ACC112 (cell line): ENCODE measurements around the gene MAP3K7CL.

ENCODE experiments used
- H2AFZ ChIP-seq: fragments of 200-600 bp; sonication (generic); one replicate; pipeline ENCODE4 v1.6.0; 2017; ENCODE audit warnings: antibody characterized with exemption, low read length; ENCODE audit not compliant: unreplicated experiment
- H3K27ac ChIP-seq: fragments of 200-600 bp; sonication (generic); 2 replicates; pipeline ENCODE4 v1.5.1; 2014; ENCODE audit warnings: low read depth, mild to moderate bottlenecking, antibody characterized with exemption, low read length, moderate library complexity
- H3K27me3 ChIP-seq: fragments of 200-600 bp; sonication (generic); 2 replicates; pipeline ENCODE4 v1.6.1; 2014; ENCODE audit warnings: mild to moderate bottlenecking, antibody characterized with exemption, low read length, moderate library complexity, mixed read lengths; ENCODE audit not compliant: insufficient read depth
- H3K36me3 ChIP-seq: fragments of 200-600 bp; sonication (generic); 2 replicates; pipeline ENCODE4 v1.6.1; 2016; ENCODE audit warnings: mild to moderate bottlenecking, antibody characterized with exemption, low read length, moderate library complexity, mixed read lengths; ENCODE audit not compliant: insufficient read depth
- H3K4me1 ChIP-seq: fragments of 200-600 bp; sonication (generic); one replicate; pipeline ENCODE4 v1.6.1; 2016; ENCODE audit warnings: low read length, mixed read lengths; ENCODE audit not compliant: insufficient read depth, unreplicated experiment, control insufficient read depth
- H3K4me3 ChIP-seq: fragments of 200-600 bp; sonication (generic); 2 replicates; pipeline ENCODE4 v1.5.1; 2014; ENCODE audit warnings: mild to moderate bottlenecking, low read depth, low read length
- H3K79me2 ChIP-seq: fragments of 200-600 bp; sonication (generic); one replicate; pipeline ENCODE4 v1.6.0; 2016; ENCODE audit warnings: low read length; ENCODE audit not compliant: control insufficient read depth, unreplicated experiment, insufficient read depth

The MAP3K7CL gene

DNA sequence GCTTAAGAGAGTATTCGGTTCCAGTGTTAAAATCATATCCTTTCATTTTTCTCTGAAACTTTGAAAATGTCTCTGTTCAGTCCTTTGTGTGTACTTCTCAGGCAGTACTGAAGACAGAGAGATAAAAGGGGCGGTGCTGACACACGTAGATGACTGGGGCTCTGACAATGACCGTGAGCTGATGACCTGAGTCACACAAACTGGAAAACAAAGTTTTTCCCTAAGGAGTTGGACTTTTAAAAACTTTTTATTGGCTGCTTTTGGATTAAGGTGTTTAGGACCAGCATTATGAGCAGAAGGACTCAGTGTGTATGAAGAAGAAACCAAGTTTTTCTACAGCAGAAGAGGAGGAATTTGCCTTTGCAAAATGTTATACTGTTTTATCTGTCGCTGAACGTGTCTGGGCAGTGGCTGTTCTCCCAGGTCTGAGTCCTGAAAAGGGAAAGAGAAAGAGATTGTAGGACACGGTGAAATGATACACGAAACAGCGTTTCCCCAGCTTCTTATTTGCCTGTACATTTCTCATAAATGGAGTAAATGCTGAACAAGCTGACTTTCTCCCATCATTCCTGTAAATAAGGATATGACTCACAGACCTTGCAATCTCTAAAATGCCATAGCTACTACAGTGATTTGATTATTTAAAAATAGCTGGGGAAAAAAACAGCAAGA, 51.5 kb downstream of the MAP3K7CL start:
- H3K27me3 ChIP-seq, result no peaks in the 10 kb centered on the region
- peak overlapping the region; percentile 98 for H3K27ac ChIP-seq
- no peaks in the 10 kb centered on the region for H3K36me3 ChIP-seq
- peaks cover 47% of the 10 kb centered on the region for H3K4me1 ChIP-seq
- peak overlapping the region; percentile 11 for H2AFZ ChIP-seq
- no peaks in the 10 kb centered on the region for H3K79me2 ChIP-seq
- peak overlapping the region; percentile 72 for H3K4me3 ChIP-seq

GRCh38 chr21:29182691-29183092, 52.2 kb downstream of the MAP3K7CL start:
- Histone ChIP-seq H3K4me3 (peak overlapping the region; percentile 72), H3K27me3 (no peaks in the 10 kb centered on the region), H3K4me1 (peaks cover 54% of the 10 kb centered on the region), H3K27ac (peak overlapping the region; percentile 98), H2AFZ (peak overlapping the region; percentile 11), H3K36me3 (no peaks in the 10 kb centered on the region), H3K79me2 (no peaks in the 10 kb centered on the region)

DNA sequence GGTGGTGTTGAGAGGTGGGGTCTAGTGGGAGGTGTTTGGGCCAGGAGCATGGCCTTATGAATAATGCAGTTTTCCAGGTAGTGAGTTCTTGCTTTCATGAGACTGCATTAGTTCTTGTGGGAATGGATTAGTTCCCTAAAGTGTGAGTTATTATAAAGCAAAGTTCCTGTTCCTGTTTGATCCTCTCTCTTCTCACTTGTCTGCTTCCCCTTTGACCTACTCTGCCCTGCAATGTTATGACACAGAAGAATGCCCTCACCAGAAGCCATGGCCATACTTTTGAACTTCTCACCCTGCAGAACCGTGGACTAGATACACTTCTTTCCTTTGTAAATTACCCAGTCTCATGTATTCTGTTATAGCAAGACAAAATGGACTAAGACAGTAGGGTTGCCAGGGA, 53.6 kb downstream of the MAP3K7CL start:
- Histone ChIP-seq H3K4me1 (peaks cover 64% of the 10 kb centered on the region), H3K79me2 (no peaks in the 10 kb centered on the region), H3K27me3 (no peaks in the 10 kb centered on the region), H2AFZ (no peak overlapping the region), H3K36me3 (no peaks in the 10 kb centered on the region), H3K27ac (peak overlapping the region; percentile 19), H3K4me3 (no peak overlapping the region)

DNA sequence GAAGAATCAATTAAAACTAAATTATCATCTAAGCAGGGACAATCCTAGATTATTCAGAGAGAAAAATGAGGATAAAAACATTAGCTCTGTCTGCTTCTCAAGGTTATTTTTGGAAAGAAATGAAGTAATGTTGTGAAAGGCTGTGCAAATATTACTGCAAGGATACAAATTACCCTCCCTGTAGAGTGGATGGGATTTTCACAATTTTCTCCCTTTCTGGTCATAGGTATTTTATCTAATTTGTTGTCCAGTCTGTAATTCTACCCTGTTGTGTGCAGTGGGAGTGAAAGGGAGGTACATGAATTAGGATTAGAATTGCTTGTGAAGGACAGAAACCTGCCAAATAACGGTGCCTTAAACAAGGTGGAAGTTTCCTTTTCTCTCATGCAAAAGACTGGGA, 54.7 kb downstream of the MAP3K7CL start:
- Histone ChIP-seq H3K79me2 (no peaks in the 10 kb centered on the region), H3K27me3 (no peaks in the 10 kb centered on the region), H3K36me3 (no peaks in the 10 kb centered on the region), H3K4me1 (peaks cover 73% of the 10 kb centered on the region), H2AFZ (no peak overlapping the region), H3K27ac (no peak overlapping the region; the same call in 1 of the 2 replicates), H3K4me3 (no peak overlapping the region)

DNA sequence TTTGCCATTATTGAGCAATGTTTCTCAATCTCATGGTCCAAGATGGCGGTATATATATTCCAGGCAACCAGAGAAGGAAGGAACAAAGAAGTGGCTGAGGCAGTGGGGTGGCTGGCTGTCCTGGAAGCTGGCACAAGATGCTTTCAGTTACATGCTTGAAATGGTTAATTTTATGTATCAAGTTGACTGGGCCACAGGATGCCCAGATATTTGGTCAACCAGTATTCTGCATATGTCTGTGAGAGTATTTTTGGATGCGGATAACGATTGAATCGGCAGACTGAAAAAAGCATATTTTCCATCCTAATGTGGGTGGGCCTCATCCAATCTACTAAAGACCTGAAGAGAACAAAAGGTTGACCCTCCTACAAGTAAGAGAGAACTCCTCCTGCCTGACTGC, 55.2 kb downstream of the MAP3K7CL start:
- no peak overlapping the region for H3K4me3 ChIP-seq
- no peak overlapping the region for H2AFZ ChIP-seq
- H3K27ac ChIP-seq, result no peak overlapping the region; the same call in 1 of the 2 replicates
- H3K79me2 ChIP-seq, result no peaks in the 10 kb centered on the region
- H3K4me1 ChIP-seq, result peaks cover 78% of the 10 kb centered on the region
- no peaks in the 10 kb centered on the region for H3K27me3 ChIP-seq
- H3K36me3 ChIP-seq, result no peaks in the 10 kb centered on the region

- H3K4me1 ChIP-seq, result peaks cover 84% of the 10 kb centered on the region
- no peaks in the 10 kb centered on the region for H3K36me3 ChIP-seq
- no peaks in the 10 kb centered on the region for H3K27me3 ChIP-seq
- no peaks in the 10 kb centered on the region for H3K79me2 ChIP-seq
- H3K4me3 ChIP-seq, result no peak overlapping the region
- no peak overlapping the region for H2AFZ ChIP-seq
- peak overlapping the region; percentile 85; the same call in 1 of the 2 replicates for H3K27ac ChIP-seq
Measured at GRCh38 chr21:29186246-29186645, 55.8 kb downstream of the MAP3K7CL start.

DNA sequence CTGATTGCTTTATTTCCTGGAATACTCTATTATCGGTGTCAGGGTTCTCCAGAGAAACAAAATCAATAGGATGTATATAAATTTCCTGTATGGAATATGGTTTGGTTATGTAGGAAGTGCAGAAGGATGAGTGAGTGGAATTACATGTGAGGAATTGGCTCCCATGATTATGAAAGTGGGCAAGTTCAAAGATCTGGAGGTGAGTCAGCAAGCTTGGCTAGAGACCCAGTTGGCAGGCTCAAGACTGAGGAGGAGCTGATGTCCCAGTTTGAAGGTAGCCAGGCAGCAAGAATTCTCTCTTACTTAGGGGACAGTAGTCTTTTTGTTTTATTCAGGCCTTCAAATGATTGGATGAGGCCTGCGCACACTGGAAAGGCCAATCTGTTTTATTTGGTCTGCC, 57.5 kb downstream of the MAP3K7CL start:
- peak overlapping the region; percentile 85 for H3K27ac ChIP-seq
- no peak overlapping the region for H2AFZ ChIP-seq
- no peaks in the 10 kb centered on the region for H3K79me2 ChIP-seq
- H3K4me3 ChIP-seq, result no peak overlapping the region; the same call in 1 of the 2 replicates
- no peaks in the 10 kb centered on the region for H3K27me3 ChIP-seq
- H3K4me1 ChIP-seq, result peaks cover 78% of the 10 kb centered on the region
- no peaks in the 10 kb centered on the region for H3K36me3 ChIP-seq

- no peak overlapping the region for H2AFZ ChIP-seq
- H3K27me3 ChIP-seq, result no peaks in the 10 kb centered on the region
- peaks cover 73% of the 10 kb centered on the region for H3K4me1 ChIP-seq
- H3K4me3 ChIP-seq, result no peak overlapping the region
- H3K36me3 ChIP-seq, result no peaks in the 10 kb centered on the region
- H3K27ac ChIP-seq, result peak overlapping the region; percentile 44
- H3K79me2 ChIP-seq, result no peaks in the 10 kb centered on the region
Measured at GRCh38 chr21:29189353-29189752, 58.9 kb downstream of the MAP3K7CL start.

DNA sequence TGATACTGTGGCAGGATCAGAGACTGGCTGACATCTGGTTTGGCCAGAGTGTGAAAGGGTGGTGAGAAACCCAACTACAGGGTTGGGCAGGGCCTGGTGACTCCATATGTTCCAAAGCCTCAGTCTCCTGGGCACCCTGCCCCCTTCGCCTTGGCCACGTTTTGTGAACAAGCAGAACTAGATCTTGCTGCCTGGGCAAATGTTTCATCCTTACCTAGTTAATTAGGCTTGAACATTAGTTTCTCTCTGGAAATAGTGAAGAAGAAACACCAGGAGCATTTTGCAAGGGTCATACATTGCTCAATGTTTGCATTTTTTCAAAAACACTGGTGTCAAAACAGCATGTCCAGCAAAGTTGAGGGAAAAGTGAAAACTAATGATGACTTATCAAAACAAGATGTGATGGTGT, 60.5 kb downstream of the MAP3K7CL start:
- Histone ChIP-seq H3K36me3 (no peaks in the 10 kb centered on the region), H3K79me2 (no peaks in the 10 kb centered on the region), H2AFZ (no peak overlapping the region), H3K4me3 (no peak overlapping the region), H3K27me3 (no peaks in the 10 kb centered on the region), H3K27ac (peak overlapping the region; percentile 78), H3K4me1 (peaks cover 74% of the 10 kb centered on the region)

- H3K36me3 ChIP-seq, result no peaks in the 10 kb centered on the region
- H3K79me2 ChIP-seq, result no peaks in the 10 kb centered on the region
- H2AFZ ChIP-seq, result peak overlapping the region; percentile 46
- no peaks in the 10 kb centered on the region for H3K27me3 ChIP-seq
- no peak overlapping the region for H3K27ac ChIP-seq
- H3K4me1 ChIP-seq, result peaks cover 63% of the 10 kb centered on the region
- H3K4me3 ChIP-seq, result no peak overlapping the region
Measured at GRCh38 chr21:29193072-29193471, 62.6 kb downstream of the MAP3K7CL start.

GRCh38 chr21:29193901-29194300, 63.5 kb downstream of the MAP3K7CL start:
- H3K27ac ChIP-seq, result no peak overlapping the region
- no peaks in the 10 kb centered on the region for H3K27me3 ChIP-seq
- H2AFZ ChIP-seq, result no peak overlapping the region
- peaks cover 57% of the 10 kb centered on the region for H3K4me1 ChIP-seq
- no peaks in the 10 kb centered on the region for H3K79me2 ChIP-seq
- no peaks in the 10 kb centered on the region for H3K36me3 ChIP-seq
- H3K4me3 ChIP-seq, result no peak overlapping the region
